Naive B cell (primary cell): ENCODE data around the gene FBXO48. TPM values are rescaled to one million over a fixed set of nuclear protein-coding genes. Genes with fewer than 3 reads are reported as not detected.
"Not testable (repeated sequence)": the region's sequence is repeated elsewhere in the genome, so short reads cannot be mapped to it uniquely, and the experiment has no call there.

ENCODE experiments used
- ATAC-seq, 2 donors: fragments of 150-1000 bp; cut with Tn5 transposase; 2 replicates each; pipeline ENCODE4 v1.10.0; 2021; ENCODE audit warnings: low read depth in 2 of 2, mild to moderate bottlenecking in 2 of 2, moderate library complexity in 2 of 2
- DNase-seq: peaks from one replicate; pipeline ENCODE4 v3.0.0; 2022
- H3K27ac Mint-ChIP-seq, 6 donors: one replicate each; pipeline ENCODE4 v1.8.0; 2020 to 2022; ENCODE audit warnings: mild to moderate bottlenecking in 6 of 6, mixed read lengths in 6 of 6, moderate library complexity in 5 of 6, inconsistent platforms in 2 of 6
- H3K27me3 Mint-ChIP-seq, 3 donors: one replicate each; pipeline ENCODE4 v1.8.0; 2021 to 2022; ENCODE audit warnings: mixed read lengths in 3 of 3, mild to moderate bottlenecking in 1 of 3
- H3K36me3 Mint-ChIP-seq, 2 donors: one replicate each; pipeline ENCODE4 v1.8.0; 2020 to 2022; ENCODE audit warnings: mixed read lengths in 2 of 2, inconsistent platforms in 1 of 2, mild to moderate bottlenecking in 1 of 2
- H3K4me1 Mint-ChIP-seq, 3 donors: one replicate each; pipeline ENCODE4 v1.8.0; 2020 to 2022; ENCODE audit warnings: mixed read lengths in 3 of 3, inconsistent platforms in 1 of 3, mild to moderate bottlenecking in 1 of 3, moderate library complexity in 1 of 3
- H3K4me3 Mint-ChIP-seq, 8 donors: one replicate each; pipeline ENCODE4 v1.8.0; 2020 to 2022; ENCODE audit warnings: mild to moderate bottlenecking in 8 of 8, mixed read lengths in 8 of 8, moderate library complexity in 8 of 8, inconsistent platforms in 2 of 8
- H3K9me3 Mint-ChIP-seq, 7 donors: one replicate each; pipeline ENCODE4 v1.8.0; 2020 to 2022; ENCODE audit warnings: mixed read lengths in 7 of 7, mild to moderate bottlenecking in 5 of 7, inconsistent platforms in 2 of 7, moderate library complexity in 1 of 7
- polyA plus RNA-seq, 6 donors: library from polyadenylated mRNA; unstranded; fragments of 300-500 nt; fragmentation: Illumina TruSeq; gene quantifications; one replicate each; pipeline ENCODE4 v1.2.3, GENCODE V29; 2021; ENCODE audit warnings: low read depth in 6 of 6

The FBXO48 gene
- polyA plus RNA-seq, 6 donors from 2014 or later, result 0.19 to 0.58 (median 0.42) TPM

DNA sequence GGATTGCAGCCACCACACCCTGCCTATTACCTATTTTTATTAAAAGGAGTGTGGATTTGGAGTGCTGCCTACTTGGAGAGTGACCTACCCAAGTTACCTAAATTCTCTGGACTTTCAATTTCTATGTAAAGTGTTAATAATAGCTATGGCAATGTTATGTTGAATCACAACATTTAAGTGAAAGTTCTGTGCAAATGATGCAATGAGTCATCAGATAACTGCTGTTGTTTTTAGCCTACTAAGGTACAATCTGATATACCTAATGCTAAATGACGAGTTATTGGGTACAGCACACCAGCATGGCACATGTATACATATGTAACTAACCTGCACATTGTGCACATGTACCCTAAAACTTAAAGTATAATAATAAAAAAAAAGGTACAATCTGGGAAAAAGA is 21.5 kb upstream of the FBXO48 start:
- not testable (repeated sequence) for H3K4me3 Mint-ChIP-seq, ATAC-seq, H3K27me3 Mint-ChIP-seq, H3K27ac Mint-ChIP-seq, H3K36me3 Mint-ChIP-seq, H3K4me1 Mint-ChIP-seq, DNase-seq, H3K9me3 Mint-ChIP-seq

DNA sequence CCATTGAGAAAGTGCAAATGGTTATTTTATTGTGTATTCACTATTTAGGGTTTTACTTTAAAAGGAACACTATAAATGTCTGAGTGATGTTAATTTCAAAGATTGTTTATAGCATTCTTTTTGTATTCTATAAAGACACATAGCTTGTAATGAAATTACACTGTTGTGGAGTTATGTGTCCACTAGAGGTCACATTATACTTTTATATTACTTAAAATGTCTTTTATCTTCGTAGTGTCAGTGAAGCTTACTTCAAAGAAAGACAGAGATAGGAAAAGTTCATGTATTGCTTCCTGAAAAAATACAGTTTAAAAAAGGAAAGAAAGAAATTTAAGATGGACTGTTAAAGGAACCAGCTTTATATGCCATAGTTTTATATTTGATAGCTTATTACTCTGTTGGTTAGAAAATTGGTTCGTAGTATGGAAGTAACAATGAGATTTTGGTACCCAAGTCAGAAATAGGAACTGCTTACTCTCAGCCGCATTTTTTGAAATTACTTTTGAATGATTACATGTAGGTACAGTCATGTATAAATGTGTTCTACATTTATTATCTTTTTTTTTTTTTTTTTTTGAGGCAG is 20.8 kb upstream of the FBXO48 start:
- Mint-ChIP-seq H3K9me3 (peaks cover 0 to under 1% (median 0%) of the 10 kb centered on the region in 7 donors), H3K27me3 (no peaks in the 10 kb centered on the region), H3K4me1 (peaks cover 0 to 6% (median 5%) of the 10 kb centered on the region in 3 donors), H3K4me3 (peak overlapping the region in 1 of 8 donors; percentile 29), H3K27ac (peak overlapping the region in 1 of 6 donors; percentile 57), H3K36me3 (no peaks in the 10 kb centered on the region)
- DNase-seq, result no peak
- no peak for ATAC-seq

DNA sequence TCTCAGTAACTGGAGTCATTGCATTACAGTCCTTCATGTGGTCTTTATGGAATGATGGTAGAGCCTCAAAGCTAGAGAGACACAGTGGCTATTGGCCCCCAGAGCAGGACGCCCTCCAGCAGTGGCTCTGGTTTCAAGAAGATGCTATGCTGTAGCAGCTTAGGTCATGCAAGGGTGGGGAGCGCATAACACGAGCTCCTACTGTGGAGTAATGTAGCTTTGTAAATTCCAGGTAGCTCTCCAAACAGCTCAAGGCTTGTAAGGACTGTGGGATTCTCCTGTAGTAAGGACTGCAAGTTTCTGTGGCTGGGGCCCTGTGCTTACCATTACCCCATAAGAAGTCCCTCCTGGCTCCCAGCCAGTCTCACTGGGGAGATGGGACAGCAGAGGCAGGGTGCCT is 15.9 kb upstream of the FBXO48 start:
- Mint-ChIP-seq H3K4me3 (no peak overlapping the region), H3K4me1 (peaks cover 0 to 16% (median 2%) of the 10 kb centered on the region in 3 donors), H3K27ac (no peak overlapping the region), H3K27me3 (no peaks in the 10 kb centered on the region), H3K36me3 (no peaks in the 10 kb centered on the region), H3K9me3 (no peaks in the 10 kb centered on the region)
- no peak for DNase-seq
- ATAC-seq, result no peak

DNA sequence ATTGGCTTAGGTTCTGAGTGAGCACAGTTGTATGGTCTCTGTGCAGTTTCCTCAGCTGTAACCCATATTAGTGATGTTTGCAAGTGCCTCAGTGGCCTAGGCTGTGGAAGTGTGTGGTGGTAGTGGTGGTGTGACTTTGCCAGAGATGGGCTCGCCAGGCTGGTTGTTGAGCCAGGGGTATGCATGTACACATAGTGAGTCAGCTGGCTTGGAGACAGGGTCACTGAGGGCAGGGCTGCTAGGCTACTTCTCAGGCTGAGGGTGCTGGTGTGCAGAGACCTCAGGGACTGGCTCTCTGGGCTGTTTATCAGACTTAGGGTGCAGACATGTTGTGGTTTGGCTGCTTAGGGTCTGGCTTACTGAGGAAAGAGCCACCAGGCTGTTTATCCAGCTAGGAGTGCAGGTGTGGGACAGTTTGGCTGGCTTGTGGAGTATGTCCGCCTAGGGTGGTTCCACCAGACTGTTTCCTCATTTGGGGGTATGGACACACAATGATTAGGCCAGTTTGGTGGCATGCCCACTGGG is 15.3 kb upstream of the FBXO48 start:
- no peaks in the 10 kb centered on the region for H3K36me3 Mint-ChIP-seq
- H3K9me3 Mint-ChIP-seq, result no peaks in the 10 kb centered on the region
- peak overlapping the region in 1 of 6 donors; percentile 15 for H3K27ac Mint-ChIP-seq

DNA sequence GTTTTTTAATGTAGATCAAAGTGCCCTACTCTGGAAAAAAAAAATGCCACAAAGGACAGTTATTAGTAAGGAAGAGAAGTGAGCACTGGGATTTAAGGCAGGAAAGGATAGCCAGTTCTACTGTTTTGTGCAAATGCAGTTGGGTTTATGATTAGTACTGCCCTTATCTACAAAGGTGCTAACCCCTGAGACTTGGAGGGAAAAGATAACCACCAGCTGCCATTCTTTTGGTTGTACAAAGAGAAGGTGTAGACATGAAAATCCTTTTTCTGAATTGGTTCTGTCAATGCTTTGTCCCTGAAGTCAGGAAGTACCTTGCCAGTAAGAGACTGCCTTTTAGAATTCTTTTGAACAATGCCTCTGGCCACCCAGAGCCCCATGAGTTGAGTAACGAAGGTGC is 11.6 kb upstream of the FBXO48 start:
- no peak for ATAC-seq
- H3K36me3 Mint-ChIP-seq, result no peaks in the 10 kb centered on the region
- H3K27ac Mint-ChIP-seq, result no peak overlapping the region
- H3K27me3 Mint-ChIP-seq, result no peaks in the 10 kb centered on the region
- no peak overlapping the region for H3K4me3 Mint-ChIP-seq
- peaks cover 0 to 16% (median 0%) of the 10 kb centered on the region in 3 donors for H3K4me1 Mint-ChIP-seq
- DNase-seq, result no peak
- no peaks in the 10 kb centered on the region for H3K9me3 Mint-ChIP-seq

More for the DNA sequence above, 15.3 kb upstream of the FBXO48 start:
- Mint-ChIP-seq H3K27me3 (no peaks in the 10 kb centered on the region), H3K4me1 (peaks cover 0 to 16% (median 0%) of the 10 kb centered on the region in 3 donors), H3K4me3 (no peak overlapping the region)
- ATAC-seq, result no peak
- DNase-seq, result no peak

DNA sequence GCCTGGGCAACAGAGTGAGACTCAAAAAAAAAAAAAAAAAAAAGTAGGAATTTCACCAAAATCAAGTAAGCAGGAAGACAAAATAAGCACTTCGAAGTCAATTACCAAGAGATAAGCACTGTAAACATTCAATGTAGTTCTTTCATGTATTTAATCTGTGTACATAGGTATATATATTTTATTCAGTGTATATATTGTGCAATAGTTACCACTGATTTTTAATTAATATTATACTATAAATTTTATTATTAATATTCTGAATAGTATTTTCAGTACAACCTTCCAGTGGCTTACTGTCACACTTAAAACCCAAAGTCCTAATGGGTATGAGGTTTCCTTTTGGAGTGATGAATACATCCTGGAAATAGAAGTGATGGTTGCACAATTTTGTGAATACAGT is 9.4 kb upstream of the FBXO48 start:
- Mint-ChIP-seq H3K27me3 (no peaks in the 10 kb centered on the region), H3K4me1 (peaks cover 0 to 1% (median 0%) of the 10 kb centered on the region in 3 donors), H3K36me3 (no peaks in the 10 kb centered on the region), H3K4me3 (no peak overlapping the region), H3K9me3 (no peaks in the 10 kb centered on the region), H3K27ac (no peak overlapping the region)
- ATAC-seq (no peak), DNase-seq (no peak)

DNA sequence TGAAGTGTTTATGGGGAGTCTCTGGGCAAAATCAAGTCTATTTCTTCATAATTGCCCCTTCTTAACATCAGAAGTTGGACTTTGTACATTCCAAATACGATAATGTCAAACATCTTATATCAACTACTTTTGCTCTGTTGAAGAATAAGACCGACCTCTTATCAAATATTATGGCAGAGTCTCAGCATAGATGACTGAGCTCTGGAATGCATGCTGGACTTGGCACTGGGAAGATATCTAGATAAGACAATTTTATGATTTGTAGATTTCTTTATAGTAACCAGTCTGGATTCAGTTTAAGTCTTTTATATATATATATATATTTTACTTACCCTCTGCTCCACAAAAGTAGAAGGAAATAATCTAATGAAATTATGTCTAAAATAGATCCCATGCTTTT is 8.5 kb upstream of the FBXO48 start:
- DNase-seq (no peak), ATAC-seq (no peak)
- Mint-ChIP-seq H3K4me1 (no peaks in the 10 kb centered on the region), H3K9me3 (no peaks in the 10 kb centered on the region), H3K4me3 (no peak overlapping the region), H3K27me3 (no peaks in the 10 kb centered on the region), H3K36me3 (no peaks in the 10 kb centered on the region), H3K27ac (no peak overlapping the region)

DNA sequence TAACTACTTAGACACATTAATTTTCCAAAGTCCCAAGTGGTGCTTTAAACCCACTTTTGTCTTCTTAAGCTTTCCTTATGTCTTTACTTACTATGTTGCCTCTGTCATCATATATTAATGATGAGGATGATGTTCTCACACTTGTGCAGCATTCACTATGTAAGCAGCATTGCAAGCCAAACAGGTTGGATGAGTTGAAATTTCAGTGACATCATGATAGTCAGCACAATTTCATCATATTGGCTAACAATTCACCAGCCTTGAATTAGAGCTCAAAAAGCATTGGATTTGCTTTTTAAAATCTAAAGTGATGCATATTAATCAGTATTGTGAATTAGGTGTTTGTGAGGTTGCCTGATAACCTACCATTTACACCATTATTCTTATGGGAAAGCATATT is 8.0 kb upstream of the FBXO48 start:
- no peaks in the 10 kb centered on the region for H3K4me1 Mint-ChIP-seq
- H3K4me3 Mint-ChIP-seq, result no peak overlapping the region
- H3K27ac Mint-ChIP-seq, result no peak overlapping the region
- ATAC-seq (no peak), DNase-seq (no peak)
- H3K9me3 Mint-ChIP-seq, result no peaks in the 10 kb centered on the region
- H3K36me3 Mint-ChIP-seq, result no peaks in the 10 kb centered on the region
- H3K27me3 Mint-ChIP-seq, result no peaks in the 10 kb centered on the region

DNA sequence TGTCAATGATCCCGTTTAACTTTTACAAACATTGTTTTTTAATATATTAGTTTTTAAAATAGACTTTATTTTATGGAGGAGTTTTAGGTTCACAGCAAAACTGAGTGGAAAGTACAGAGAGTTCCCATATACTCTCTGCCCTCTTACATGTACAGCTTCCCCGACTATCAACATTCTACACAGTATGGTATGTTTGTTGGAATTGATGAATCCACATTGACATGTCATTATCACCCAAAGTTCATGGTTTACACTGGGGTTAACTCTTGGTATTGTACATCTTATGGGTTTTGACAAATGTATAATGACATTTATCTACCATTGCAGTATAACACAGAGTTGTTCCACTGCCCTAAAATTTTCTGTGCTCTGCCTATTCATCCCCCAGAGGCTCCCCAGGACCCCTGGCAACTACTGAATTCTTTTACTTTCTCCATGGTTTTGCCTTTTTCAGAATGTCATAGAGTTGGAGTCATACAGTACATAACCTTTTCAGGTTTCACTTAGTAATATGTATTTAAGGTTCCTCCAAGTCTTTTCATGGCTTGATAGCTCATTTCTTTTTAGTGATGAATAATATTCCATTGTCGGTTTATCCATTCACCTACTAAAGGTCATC is 5.8 kb upstream of the FBXO48 start:
- no peaks in the 10 kb centered on the region for H3K36me3 Mint-ChIP-seq
- no peaks in the 10 kb centered on the region for H3K27me3 Mint-ChIP-seq
- no peak overlapping the region for H3K27ac Mint-ChIP-seq
- peaks cover 0 to 17% (median 8%) of the 10 kb centered on the region in 3 donors for H3K4me1 Mint-ChIP-seq
- no peak overlapping the region for H3K4me3 Mint-ChIP-seq
- ATAC-seq (no peak), DNase-seq (no peak)
- no peaks in the 10 kb centered on the region for H3K9me3 Mint-ChIP-seq

DNA sequence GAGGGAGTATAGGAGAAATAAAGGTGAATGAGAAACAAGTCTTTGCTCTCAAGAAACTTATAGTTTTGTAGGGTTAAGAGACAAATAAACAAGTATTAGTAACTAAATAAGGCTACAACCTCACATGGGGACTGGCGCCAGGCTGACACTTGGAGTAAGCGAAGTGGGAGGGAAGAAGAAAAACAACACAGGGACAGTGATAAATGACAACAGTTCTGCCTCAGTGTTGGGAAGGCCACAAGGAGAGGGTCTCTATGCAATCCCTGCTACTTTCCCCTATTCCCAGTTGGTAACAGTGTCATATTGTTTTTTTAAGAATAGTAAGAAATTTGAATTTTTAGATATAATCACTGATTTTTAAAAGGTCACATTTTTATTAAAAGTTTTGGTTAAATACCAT is 4.3 kb upstream of the FBXO48 start:
- Mint-ChIP-seq H3K4me1 (peaks cover 5 to 23% (median 14%) of the 10 kb centered on the region in 3 donors), H3K4me3 (no peak overlapping the region), H3K27me3 (no peaks in the 10 kb centered on the region), H3K27ac (peak overlapping the region in 1 of 6 donors; percentile 28), H3K36me3 (no peaks in the 10 kb centered on the region), H3K9me3 (no peaks in the 10 kb centered on the region)
- ATAC-seq (no peak), DNase-seq (no peak)

DNA sequence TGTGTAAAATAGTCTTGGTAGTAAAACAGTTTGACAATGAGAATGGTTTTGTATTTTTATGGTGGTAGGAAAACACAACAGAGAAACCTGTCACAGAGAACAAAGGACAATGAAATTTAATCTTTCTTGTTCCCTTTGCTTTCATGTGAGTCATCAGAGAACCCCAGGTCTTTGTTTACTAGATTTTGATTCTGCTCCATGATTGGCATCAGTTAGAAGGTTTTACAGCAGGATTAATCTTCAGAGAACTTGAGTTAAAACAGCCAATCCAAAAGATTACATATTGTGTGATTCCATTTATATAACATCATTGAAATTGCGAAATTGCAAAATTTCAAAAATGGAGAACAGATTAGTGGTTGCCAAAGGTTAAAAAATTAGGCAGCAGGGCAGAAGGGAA is 2.8 kb upstream of the FBXO48 start:
- H3K27ac Mint-ChIP-seq, result no peak overlapping the region
- H3K4me3 Mint-ChIP-seq, result peak overlapping the region in 1 of 8 donors; percentile 9
- DNase-seq (no peak), ATAC-seq (no peak)
- H3K36me3 Mint-ChIP-seq, result no peaks in the 10 kb centered on the region
- H3K4me1 Mint-ChIP-seq, result peaks cover 10 to 30% (median 25%) of the 10 kb centered on the region in 3 donors
- no peaks in the 10 kb centered on the region for H3K27me3 Mint-ChIP-seq
- no peaks in the 10 kb centered on the region for H3K9me3 Mint-ChIP-seq

DNA sequence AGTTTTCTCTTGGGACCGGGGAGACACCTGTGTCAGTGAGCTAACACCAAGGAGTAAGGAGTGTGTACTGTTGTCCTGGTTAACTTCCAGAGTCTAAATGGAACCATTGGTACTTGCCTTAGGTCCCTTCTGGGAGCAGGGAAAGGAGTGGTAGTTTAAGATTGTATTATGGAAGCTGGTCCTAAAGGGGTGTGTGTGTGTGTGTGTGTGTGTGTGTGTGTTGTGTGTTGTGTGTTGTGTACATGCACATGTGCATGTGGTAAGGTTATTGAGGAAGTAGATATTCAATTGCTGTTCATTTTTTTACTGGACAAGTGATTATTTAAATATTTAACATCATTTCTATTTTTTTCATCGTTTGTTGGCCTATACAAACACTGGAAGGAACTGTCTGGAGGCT is 1.7 kb upstream of the FBXO48 start:
- H3K4me1 Mint-ChIP-seq, result peaks cover 10 to 30% (median 25%) of the 10 kb centered on the region in 3 donors
- no peak for DNase-seq
- no peaks in the 10 kb centered on the region for H3K9me3 Mint-ChIP-seq
- peak overlapping the region in 7 of 8 donors; percentile 0 to 98 (median 36) for H3K4me3 Mint-ChIP-seq
- ATAC-seq, result no peak
- H3K36me3 Mint-ChIP-seq, result no peaks in the 10 kb centered on the region
- peak overlapping the region in 4 of 6 donors; percentile 63 to 96 (median 72) for H3K27ac Mint-ChIP-seq
- no peaks in the 10 kb centered on the region for H3K27me3 Mint-ChIP-seq

DNA sequence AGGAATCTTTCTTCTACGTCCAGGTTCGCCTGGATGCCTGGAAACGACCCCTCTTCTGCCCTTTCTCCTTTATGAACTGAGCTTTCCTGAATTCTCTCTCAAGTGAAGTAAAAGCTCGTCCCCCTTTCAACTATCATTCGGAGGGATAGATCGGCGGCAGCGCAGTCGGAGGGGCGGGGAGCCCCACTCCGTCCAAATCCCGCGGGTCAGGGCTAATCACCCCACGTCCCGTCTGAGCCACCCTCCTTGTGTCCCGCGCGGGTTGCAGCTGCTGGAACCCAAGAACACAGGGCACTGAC is 367 bp downstream of the FBXO48 start:
- Mint-ChIP-seq H3K27me3 (no peaks in the 10 kb centered on the region), H3K4me1 (peaks cover 10 to 30% (median 25%) of the 10 kb centered on the region in 3 donors)

DNA sequence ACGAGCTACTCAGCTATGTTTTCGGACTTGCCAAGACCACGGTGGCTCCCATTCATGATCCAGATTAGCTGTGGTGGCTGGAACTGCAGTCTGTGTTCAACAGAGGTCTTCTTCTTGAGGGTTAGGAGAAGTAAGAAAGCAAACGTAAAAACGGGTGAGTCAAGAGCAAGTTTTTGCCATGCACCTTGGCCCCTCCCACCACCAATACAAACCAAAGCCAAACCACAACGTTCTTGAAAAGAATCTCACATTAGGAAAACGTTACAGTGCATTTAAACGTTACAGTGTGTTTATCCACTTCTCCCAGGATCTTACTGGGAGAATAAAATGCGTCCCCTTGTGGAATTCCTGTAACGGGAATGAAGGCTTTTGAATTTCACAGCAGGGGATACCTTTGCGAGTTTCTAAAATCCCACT is 725 bp downstream of the FBXO48 start:
- peak overlapping the region; percentile 91 to 99 (median 96) for H3K27ac Mint-ChIP-seq

More for the DNA sequence above, 367 bp downstream of the FBXO48 start:
- Mint-ChIP-seq H3K9me3 (no peaks in the 10 kb centered on the region), H3K36me3 (no peaks in the 10 kb centered on the region), H3K4me3 (peak overlapping the region; percentile 93 to 98 (median 98)), H3K27ac (peak overlapping the region; percentile 91 to 99 (median 96))
- DNase-seq (no peak), ATAC-seq (no peak)

More for the DNA sequence above, 725 bp downstream of the FBXO48 start:
- peaks cover 10 to 30% (median 25%) of the 10 kb centered on the region in 3 donors for H3K4me1 Mint-ChIP-seq
- no peaks in the 10 kb centered on the region for H3K36me3 Mint-ChIP-seq
- H3K4me3 Mint-ChIP-seq, result peak overlapping the region; percentile 93 to 98 (median 98)
- no peaks in the 10 kb centered on the region for H3K9me3 Mint-ChIP-seq
- no peaks in the 10 kb centered on the region for H3K27me3 Mint-ChIP-seq
- ATAC-seq (peak; percentile 13 to 18), DNase-seq (peak; percentile 43)
